GM20431 (cell line): ENCODE data around the gene TRPM8.

Source experiments
- in situ Hi-C: fragments of 300-500 bp; cut with MseI, MboI; formaldehyde crosslinking; loops from one replicate; pipeline ENCODE4 v1.15.0; 2020; ENCODE audit warnings: low sequenced_read_pairs; ENCODE audit not compliant: unreplicated experiment

Gene TRPM8

GRCh38 chr2:233996000-233996399 is 78.8 kb downstream of the TRPM8 start:
- in situ Hi-C loops: no loop called here

GRCh38 chr2:233996461-233996860 is 79.3 kb downstream of the TRPM8 start:
- in situ Hi-C loops: no loop called here

DNA sequence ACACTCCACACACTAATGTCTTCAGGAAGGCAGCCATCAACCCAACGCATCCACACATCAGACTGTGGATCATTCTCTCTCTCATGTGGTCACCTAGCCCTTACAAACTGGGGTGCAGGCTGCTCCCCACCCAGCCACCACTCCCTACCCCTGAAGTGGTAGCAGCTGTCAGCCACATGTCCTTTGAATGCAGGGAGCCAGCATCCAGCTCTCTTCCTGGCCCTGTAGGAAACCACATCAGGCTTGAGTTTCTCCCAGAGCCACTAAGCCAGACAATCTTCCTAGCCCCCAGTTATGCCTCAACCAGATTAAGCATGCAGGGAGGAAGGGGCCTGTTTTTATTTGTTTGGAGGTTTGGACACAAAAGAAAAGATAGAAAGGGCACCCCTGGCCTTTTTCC is 80.5 kb downstream of the TRPM8 start:
- in situ Hi-C loops: no loop called here

DNA sequence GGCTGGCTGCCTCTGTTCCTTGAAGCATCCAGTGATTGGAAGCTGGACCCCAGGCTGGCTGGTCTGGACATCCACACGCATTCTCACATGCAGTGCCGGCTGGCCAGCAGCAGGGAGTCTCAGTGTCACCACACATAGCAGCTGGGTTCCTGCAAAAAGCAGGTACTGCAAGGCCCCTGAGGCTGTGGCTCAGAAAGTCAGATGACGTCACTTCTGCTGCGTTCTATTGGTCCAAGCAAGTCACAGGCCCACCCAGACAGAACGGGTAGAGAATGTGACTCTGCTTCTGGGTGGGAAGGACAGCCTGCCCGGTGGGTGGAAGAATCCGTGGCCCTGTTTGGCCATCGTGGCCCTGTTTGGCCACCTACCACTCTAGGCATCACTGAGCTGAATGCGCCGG is 82.0 kb downstream of the TRPM8 start:
- in situ Hi-C loops: no loop called here

GRCh38 chr2:234001380-234002160 is 84.4 kb downstream of the TRPM8 start:
- in situ Hi-C loops: no loop called here

DNA sequence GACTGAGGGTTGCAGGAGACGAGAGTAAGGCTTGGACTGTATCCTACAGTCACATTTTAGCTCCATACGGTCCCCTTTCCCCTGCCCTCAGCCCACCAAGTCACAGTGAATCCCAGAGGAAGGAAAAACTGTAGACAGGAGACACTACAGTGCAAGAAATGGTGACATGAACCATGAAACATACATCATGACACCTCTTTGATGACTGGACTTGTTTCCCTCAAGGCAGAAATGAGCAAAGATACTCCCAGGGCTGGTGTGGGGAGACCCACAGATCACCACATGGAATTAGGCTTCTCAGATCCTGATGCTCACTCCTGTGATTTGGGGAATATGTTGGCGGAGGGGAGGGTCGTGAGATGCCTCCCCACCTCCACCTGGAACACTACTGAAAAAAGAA is 85.1 kb downstream of the TRPM8 start:
- in situ Hi-C loops: no loop called here

DNA sequence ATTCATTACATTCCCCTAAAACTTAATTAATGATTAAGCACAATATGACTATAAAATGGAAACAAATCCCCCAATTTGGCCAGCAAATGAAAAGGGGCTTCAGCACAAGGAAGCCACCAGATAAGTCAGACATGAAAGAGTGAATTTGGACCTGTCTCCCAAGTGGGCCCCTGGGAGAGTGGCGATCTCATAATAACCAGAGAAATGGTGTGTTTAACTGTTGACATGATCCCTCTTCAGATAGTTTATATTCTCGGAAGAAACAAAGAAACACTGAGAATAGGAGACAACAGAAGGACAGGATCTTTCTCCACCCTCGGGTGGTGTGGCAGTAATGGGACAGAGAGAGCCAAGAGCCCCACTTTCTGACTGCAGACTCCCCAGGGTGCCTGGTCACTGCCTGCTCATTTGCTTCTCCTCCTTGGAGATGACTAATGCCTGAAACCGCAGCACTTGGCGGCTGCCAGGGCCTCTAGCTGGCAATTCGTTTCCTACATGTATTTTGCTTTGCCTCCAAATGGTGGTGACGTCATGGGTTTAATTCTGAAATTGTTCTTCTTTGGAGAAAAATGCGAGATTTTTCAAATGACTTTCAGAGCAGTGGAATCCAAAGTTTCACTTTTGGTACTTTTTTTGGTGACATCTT is 86.9 kb downstream of the TRPM8 start:
- in situ Hi-C loops: no loop called here

GRCh38 chr2:234005126-234005525 is 88.0 kb downstream of the TRPM8 start:
- in situ Hi-C loops: no loop called here

DNA sequence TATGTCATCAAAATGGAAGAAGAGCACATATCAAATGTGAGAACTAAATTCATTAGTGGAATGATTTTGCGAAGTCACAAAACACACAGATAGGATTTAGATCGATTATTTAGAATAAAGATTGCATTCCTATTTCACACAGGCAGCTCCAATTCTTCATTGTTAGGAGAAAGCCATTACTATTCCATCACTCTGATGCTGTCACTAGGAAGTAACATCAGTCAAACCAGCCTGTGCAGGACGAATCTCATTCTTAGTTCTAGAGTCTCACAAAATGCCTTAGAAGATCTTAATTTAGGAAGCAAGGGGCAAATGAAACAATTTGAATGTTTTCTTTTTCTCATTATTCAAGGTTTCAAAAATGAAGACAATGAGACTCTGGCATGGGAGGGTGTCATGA is 89.3 kb downstream of the TRPM8 start:
- in situ Hi-C loops: no loop called here

DNA sequence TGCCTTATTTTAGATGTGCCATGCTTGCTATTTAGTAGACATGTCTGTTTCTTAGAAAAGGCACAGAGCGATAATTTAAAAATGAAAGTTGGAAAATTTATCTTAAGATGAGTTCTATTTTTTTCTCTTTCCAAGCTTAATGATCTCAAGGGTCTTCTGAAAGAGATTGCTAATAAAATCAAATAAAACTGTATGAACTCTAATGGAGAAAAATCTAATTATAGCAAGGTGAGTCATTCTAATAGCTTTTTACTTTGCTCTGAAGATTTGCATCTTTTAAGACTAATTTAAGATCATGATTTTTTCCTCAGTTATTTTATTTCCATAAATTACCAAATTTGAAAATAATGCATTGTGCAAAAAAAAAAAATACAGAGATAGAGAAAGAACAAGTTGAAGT is 97.3 kb downstream of the TRPM8 start:
- in situ Hi-C loops: no loop called here

DNA sequence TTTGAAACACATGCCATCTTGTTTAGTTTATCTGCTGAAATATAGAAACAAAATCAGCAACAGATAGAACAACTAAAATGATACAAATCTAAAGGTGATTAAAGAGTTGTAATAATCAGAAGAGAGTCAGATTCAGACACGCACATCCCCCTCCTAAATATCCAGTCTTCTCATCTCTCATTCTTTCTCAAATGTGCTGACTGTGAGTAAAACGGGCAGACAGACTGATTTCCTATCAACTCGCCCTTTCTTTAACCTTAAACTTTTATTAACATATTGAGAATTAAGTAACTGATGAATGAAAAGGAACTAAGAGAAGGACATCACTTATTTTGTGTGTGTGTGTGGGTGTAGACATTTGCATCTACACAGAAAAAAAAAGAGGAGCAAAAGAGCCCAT is 98.7 kb downstream of the TRPM8 start:
- in situ Hi-C loops: no loop called here

DNA sequence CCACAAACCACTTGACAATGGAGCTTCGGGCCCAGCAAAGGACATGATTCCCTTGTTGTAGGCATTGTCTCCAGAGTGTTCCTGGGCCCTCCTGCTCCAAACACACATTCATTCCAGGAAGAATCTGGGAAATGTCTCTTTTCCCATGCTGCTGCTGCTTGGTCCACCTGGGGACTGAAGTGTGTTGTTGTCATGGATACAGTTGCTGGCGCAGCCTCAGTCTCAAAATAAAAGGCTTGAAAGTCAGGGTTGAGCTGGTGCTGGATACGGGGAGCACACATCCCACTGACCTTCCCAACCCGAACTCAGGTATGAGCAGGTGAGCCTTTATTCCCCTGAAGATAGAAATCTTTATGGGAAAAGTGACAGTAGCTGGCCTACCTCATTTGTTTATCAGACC is 102.7 kb downstream of the TRPM8 start:
- in situ Hi-C loops: no loop called here

DNA sequence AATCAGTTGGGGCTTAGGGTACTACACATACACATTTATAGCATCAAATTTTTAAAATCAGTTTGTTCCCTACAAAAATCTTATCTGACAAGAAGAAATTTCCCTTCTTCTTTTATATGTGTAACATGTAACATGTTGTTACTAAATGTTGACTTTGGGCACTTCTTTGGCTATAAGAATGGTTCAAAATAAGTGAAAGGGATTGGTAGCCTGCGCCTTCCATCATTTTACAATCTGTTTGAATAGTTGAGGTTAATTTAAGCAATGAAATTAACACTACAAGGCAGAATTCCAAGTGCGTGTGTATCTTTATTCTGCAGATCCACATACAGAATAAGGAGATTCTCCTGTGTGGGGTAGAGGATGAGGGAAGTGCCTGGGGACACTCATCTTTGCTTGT is 103.2 kb downstream of the TRPM8 start:
- in situ Hi-C loops: no loop called here

- in situ Hi-C loops: no loop called here
Observed at GRCh38 chr2:234022424-234022823, 105.3 kb downstream of the TRPM8 start.

DNA sequence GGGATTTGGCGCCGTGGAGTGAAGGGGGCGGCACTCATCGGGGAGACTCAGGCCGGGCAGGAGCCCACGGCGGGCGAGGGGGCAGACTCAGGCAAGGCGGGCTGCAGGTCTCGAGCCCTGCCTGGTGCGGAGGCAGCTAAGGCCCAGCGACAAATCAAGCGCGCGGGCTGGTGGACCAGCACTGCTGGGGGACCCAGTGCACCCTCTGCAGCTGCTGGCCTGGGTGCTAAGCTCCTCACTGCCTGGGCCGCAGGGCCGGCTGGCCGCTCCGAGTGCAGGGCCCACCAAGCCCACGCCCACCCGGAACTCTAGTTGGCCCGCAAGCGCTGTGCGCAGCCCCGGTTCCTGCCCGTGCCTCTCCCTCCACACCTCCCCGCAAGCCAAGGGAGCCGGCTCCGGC is 107.1 kb downstream of the TRPM8 start:
- in situ Hi-C loops: no loop called here

GRCh38 chr2:234025466-234025865 is 108.3 kb downstream of the TRPM8 start:
- in situ Hi-C loops: no loop called here

DNA sequence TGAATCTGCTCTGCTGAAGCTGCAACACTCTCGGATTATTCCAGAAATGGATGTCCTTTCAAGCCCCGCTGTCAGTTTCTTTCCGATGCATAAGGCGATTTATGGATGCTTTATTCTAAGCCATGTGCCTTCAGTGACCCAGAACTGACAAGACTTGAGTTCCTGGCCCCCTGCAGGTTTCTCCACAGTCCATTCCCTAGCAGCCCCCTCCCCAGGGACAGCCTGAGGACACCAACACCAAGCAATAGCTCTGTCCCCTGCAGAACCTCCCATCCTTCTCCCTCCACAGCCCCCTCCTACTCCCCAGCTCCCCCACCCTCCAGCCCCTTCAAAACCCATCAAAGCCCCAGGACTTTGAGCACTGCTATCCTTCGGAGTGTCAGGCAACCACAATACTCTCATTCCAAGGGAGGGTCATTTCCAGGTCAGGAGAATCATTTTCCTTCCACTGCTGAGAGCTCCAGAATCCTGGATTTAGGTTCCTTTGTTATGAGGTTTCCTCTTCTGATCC is 108.8 kb downstream of the TRPM8 start:
- in situ Hi-C loops: no loop called here

GRCh38 chr2:234026693-234027254 is 109.6 kb downstream of the TRPM8 start:
- in situ Hi-C loops: no loop called here

GRCh38 chr2:234027641-234028040 is 110.5 kb downstream of the TRPM8 start:
- in situ Hi-C loops: no loop called here

- in situ Hi-C loops: no loop called here
Observed at GRCh38 chr2:234029150-234029733, 112.1 kb downstream of the TRPM8 start.

DNA sequence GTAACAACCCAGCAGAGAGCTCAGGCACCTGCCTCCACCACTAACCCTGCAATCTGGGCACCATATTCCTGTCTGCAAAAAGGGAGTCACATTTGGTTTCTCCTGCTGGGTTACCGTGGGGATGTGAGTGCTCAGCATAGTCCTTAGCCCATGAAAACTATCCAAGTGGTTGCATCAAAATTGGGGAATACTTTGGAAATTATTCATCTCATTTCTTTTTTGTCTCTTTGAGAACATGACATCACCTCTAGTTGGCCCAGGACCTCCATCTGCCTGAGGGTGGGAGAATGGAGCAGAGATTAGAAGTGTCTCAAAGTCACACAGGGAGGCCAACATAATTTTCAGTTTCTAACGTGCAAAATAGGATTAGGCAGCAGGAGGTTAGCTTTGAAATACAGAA is 114.0 kb downstream of the TRPM8 start:
- in situ Hi-C loops: no loop called here
